GM18505 (cell line): ENCODE measurements around the gene CYYR1.
"Not testable (repeated sequence)": the region's sequence is repeated elsewhere in the genome, so short reads cannot be mapped to it uniquely, and the experiment has no call there.

ENCODE experiments used
- ATAC-seq: cut with Tn5 transposase; IDR thresholded peaks from one replicate; pipeline ENCODE4 v1.9.1; 2021; ENCODE audit not compliant: unreplicated experiment
- POLR2A ChIP-seq: IDR thresholded peaks from 4 replicates; pipeline ENCODE4 v1.6.1; 2011; ENCODE audit warnings: borderline replicate concordance; ENCODE audit not compliant: insufficient read depth, insufficient read length; ENCODE audit errors: extremely low read depth

CYYR1 gene

GRCh38 chr21:26501495-26502021, 71.5 kb downstream of the CYYR1 start:
- no peak for TF ChIP-seq POLR2A
- ATAC-seq = no peak

GRCh38 chr21:26499495-26499894, 73.6 kb downstream of the CYYR1 start:
- no peak for TF ChIP-seq POLR2A
- no peak for ATAC-seq

DNA sequence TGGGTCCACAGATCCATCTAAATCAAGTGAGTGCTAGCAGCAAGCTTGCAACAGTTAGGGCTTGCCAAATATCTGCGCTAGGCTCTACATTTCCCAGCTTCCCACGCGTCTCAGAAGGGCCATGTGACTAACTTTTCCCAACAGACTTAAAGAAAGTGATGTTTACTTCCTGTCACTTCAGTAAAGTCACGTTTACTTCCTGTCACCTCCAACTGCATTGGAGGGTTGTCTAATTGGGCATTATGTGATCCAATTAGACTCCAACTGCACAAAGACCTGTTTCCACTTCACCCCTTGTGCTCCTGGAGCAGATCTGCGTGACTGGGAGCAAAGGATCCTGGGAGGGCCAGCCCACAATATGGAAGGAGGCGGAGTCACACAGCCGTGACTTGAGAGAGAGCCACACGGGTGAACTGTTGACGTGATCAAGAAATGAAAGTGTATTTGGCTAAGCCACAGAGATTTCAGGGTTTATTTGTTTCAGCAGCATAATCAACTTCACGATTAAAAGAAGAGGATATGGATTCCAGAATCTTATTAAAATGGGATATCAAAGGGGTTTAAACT, 77.7 kb downstream of the CYYR1 start:
- ATAC-seq = no peak
- TF ChIP-seq POLR2A = no peak

DNA sequence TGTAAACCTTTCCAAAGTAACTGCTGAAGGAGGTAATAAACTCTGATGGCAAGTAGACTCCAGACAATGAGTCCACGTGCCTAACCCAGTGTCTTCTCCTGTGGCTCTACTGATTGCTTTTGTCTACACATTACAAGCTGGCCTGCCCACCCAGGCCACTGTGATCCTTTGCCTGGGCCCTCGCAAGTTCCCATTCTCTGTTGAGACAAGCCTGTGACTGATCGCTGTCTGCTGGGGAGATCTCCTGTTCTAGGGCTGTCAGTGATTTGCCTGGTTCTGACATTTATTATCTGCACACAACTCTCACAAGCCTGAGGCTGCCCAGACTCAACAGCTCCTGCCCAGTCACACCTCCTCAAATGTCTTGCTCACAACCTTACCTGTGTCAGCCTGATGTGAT, 81.4 kb downstream of the CYYR1 start:
- no peak for TF ChIP-seq POLR2A
- no peak for ATAC-seq

- ATAC-seq = no peak
- TF ChIP-seq POLR2A = no peak
Observed at GRCh38 chr21:26490771-26491170, 82.3 kb downstream of the CYYR1 start.

GRCh38 chr21:26489781-26490180, 83.3 kb downstream of the CYYR1 start:
- TF ChIP-seq POLR2A = no peak
- ATAC-seq = no peak

GRCh38 chr21:26487981-26488480, 85.1 kb downstream of the CYYR1 start:
- no peak for ATAC-seq

GRCh38 chr21:26473471-26473870, 99.6 kb downstream of the CYYR1 start:
- no peak for TF ChIP-seq POLR2A
- no peak for ATAC-seq

More at GRCh38 chr21:26487981-26488480, 85.1 kb downstream of the CYYR1 start:
- no peak for TF ChIP-seq POLR2A

DNA sequence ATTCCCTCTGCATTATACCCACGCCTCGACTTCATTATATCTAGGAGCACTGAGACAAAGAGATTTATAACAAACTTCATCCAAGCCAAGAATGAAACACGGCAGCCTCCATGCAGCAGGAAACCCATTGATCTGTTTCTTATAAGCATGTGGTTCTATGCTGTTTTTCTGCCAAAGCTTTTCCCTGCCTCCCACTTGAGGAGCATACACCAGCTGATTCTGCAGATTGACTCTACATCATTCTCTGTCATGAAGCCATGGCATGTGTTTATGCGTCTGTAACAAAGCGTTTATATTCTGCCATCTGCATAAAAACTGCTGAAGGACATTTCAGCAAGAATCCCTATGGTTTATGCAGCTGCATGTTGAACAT, 102.0 kb downstream of the CYYR1 start:
- no peak for ATAC-seq
- TF ChIP-seq POLR2A = no peak

GRCh38 chr21:26470351-26471098, 102.6 kb downstream of the CYYR1 start:
- TF ChIP-seq POLR2A = no peak
- no peak for ATAC-seq

DNA sequence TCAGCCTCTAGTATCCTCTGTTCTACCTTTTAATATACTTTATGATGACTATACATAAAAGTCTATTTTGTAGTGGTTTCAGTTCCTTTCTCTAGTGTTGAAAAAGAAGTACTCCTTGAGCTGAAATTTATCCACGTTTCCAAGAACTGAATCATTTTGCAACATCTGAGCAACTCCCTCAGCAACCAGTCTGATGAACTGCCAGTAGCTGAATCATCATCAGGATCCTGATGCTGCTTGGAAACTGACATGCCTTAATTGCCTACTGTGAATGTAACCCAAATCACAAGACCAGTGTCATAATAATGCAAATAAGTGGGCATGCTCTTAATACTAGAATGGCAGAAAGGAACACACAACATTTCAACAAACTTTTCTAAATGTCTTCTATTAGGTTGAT, 103.3 kb downstream of the CYYR1 start:
- no peak for ATAC-seq
- TF ChIP-seq POLR2A = no peak

GRCh38 chr21:26465916-26466315, 107.2 kb downstream of the CYYR1 start:
- ATAC-seq = no peak
- no peak for TF ChIP-seq POLR2A

DNA sequence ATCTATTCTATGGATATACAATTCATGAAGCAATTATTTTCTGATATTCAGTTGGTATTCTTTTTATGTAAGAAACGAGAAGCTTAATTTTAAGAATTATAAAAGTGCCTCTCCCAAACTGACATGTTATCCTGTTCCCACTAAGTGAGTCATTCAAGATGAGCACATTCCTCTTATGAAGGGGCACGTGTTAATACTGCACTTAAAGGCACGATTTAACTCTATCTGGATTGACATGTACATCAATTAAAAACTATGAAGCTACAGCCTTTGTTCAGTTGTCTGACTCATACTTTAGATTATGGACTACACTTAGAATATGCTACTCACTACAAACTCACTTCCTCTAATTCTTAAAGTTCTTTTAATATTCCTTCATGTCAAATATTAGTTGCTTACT, 111.6 kb downstream of the CYYR1 start:
- ATAC-seq = no peak
- no peak for TF ChIP-seq POLR2A

DNA sequence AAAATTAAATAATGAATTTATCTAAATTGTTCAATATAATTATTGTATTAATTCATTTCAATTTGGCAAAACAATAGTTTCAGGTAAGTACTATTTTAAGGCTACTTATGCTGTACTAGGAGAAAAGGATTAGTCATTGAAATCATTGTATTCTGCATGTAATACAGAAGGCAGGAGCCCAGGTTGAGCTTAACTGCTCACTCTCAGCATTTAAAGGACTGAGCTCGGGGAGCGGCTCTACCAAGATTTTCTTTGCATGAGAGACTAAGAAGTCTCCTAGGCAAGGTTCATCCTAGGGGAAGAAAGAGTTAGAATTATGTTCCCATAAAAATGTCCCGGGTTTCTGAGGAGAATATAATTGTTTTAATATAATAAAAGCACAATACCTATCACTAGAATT, 112.5 kb downstream of the CYYR1 start:
- ATAC-seq = no peak
- no peak for TF ChIP-seq POLR2A

- not testable (repeated sequence) for ATAC-seq
Observed at GRCh38 chr21:26458854-26459253, 114.2 kb downstream of the CYYR1 start.
